HepG2 (cell line): ENCODE data around the gene DCTN1. TPM values are rescaled to one million over a fixed set of nuclear protein-coding genes. Genes with fewer than 3 reads are reported as not detected.

Source experiments
- ATAC-seq: fragments of 200-7000 bp; cut with Tn5 transposase; 3 replicates; pipeline ENCODE4 v1.9.1; 2020; ENCODE audit warnings: mild to moderate bottlenecking, moderate library complexity
- BruUV-seq: library from RNA; stranded (reverse); fragments of 400-500 nt; replicated peaks from 2 replicates; lab custom pipeline; 2021; lab: Mats Ljungman, UMichigan
- CTCF ChIA-PET: fragments of 300-600 bp; formaldehyde crosslinking; extraction: SDS; loops from one replicate; lab custom pipeline; 2021; ENCODE audit warnings: low total read pairs, inconsistent platforms, low intra/inter-chr PET ratio; lab: Yijun Ruan, JAX
- POLR2A ChIA-PET: fragments of 350-600 bp; sonication (Branson Sonifier 250); formaldehyde crosslinking; loops from one replicate; lab custom pipeline; 2020; ENCODE audit warnings: antibody characterized with exemption, inconsistent platforms; lab: Yijun Ruan, JAX
- DNase-seq: peaks from one replicate; pipeline ENCODE4 v3.0.0-alpha.2; 2015; ENCODE audit warnings: low spot score
- FAIRE-seq: peaks from 3 replicates; lab custom pipeline; 2011; peaks lifted over from hg19 to GRCh38; lab: Jason Lieb, UNC
- H2AFZ ChIP-seq: one replicate; pipeline ENCODE4 v1.6.1; 2011; ENCODE audit warnings: low read length, inconsistent platforms
- H3K27ac ChIP-seq: fragments of 300-600 bp; 3 replicates; pipeline ENCODE4 v1.8.0; 2011; ENCODE audit warnings: mixed run types, mild to moderate bottlenecking, mixed read lengths, low read length, inconsistent platforms; ENCODE audit not compliant: insufficient read depth; ENCODE audit errors: extremely low read length
- H3K27me3 ChIP-seq, 2 experiments: fragments of 200-600 bp in 1 of 2; 2 replicates in 1 of 2; 3 replicates in 1 of 2; pipeline versions ENCODE4 v1.6.0 to v1.8.0; 2011; ENCODE audit warnings: low read length in 2 of 2, mild to moderate bottlenecking in 2 of 2, moderate library complexity in 2 of 2, inconsistent platforms in 1 of 2; ENCODE audit not compliant: insufficient read depth in 2 of 2, control insufficient read depth in 1 of 2
- H3K36me3 ChIP-seq, 2 experiments: fragments of 200-600 bp in 1 of 2; replicated peaks in 1 of 2; 2 replicates in 1 of 2; 3 replicates in 1 of 2; pipeline versions ENCODE4 v1.5.1 to v1.8.0; 2011; ENCODE audit warnings: low read length in 2 of 2, inconsistent platforms in 1 of 2; ENCODE audit not compliant: insufficient read depth in 2 of 2, control insufficient read depth in 1 of 2
- H3K4me1 ChIP-seq: 2 replicates; pipeline ENCODE4 v1.5.1; 2012; ENCODE audit warnings: low read length, inconsistent platforms; ENCODE audit not compliant: insufficient read depth
- H3K4me2 ChIP-seq: 2 replicates; pipeline ENCODE4 v1.6.0; 2011; ENCODE audit warnings: low read depth, low read length, inconsistent platforms
- H3K4me3 ChIP-seq, 3 experiments: fragments of 200-600 bp in 1 of 3; sonication (generic), shearing (Covaris generic) in 1 of 3; replicated peaks in 1 of 3; 2 replicates each; pipeline ENCODE4 v1.5.1; 2011 to 2016; ENCODE audit warnings: low read length in 3 of 3, inconsistent platforms in 2 of 3, low read depth in 2 of 3, mild to moderate bottlenecking in 2 of 3, control low read depth in 1 of 3, mixed read lengths in 1 of 3; ENCODE audit not compliant: insufficient read depth in 1 of 3
- H3K79me2 ChIP-seq: one replicate; pipeline ENCODE4 v1.6.1; 2011; ENCODE audit warnings: low read length, inconsistent platforms; ENCODE audit not compliant: insufficient read depth
- H3K9ac ChIP-seq: 2 replicates; pipeline ENCODE4 v1.6.0; 2011; ENCODE audit warnings: mild to moderate bottlenecking, low read depth, low read length, inconsistent platforms; ENCODE audit not compliant: insufficient read depth
- H3K9me3 ChIP-seq: 2 replicates; pipeline ENCODE4 v1.5.1; 2012; ENCODE audit warnings: mild to moderate bottlenecking, low read length
- H4K20me1 ChIP-seq: 2 replicates; pipeline ENCODE4 v1.6.0; 2011; ENCODE audit warnings: inconsistent platforms, mild to moderate bottlenecking, low read length, moderate library complexity; ENCODE audit not compliant: insufficient read depth
- ARID2 ChIP-seq: sonication (generic); formaldehyde crosslinking; IDR thresholded peaks from 2 replicates; pipeline ENCODE4 v1.8.1; 2022; ENCODE audit warnings: mild to moderate bottlenecking, missing genetic modification reagents, borderline replicate concordance
- ATF3 ChIP-seq: sonication (generic); formaldehyde crosslinking; IDR thresholded peaks from 2 replicates; pipeline ENCODE4 v1.4.0; 2020; ENCODE audit warnings: missing genetic modification reagents
- BORCS8-MEF2B ChIP-seq: sonication (generic); formaldehyde crosslinking; IDR thresholded peaks from 2 replicates; pipeline ENCODE4 v1.8.0; 2022; ENCODE audit warnings: mild to moderate bottlenecking, missing genetic modification reagents
- ERF ChIP-seq: IDR thresholded peaks from 2 replicates; pipeline ENCODE4 v1.6.1; 2018; ENCODE audit warnings: missing biosample characterization, missing genetic modification reagents
- KLF15 ChIP-seq: sonication (generic); formaldehyde crosslinking; IDR thresholded peaks from 2 replicates; pipeline ENCODE4 v1.8.1; 2023; ENCODE audit warnings: borderline replicate concordance, mild to moderate bottlenecking, inconsistent platforms, missing genetic modification reagents, mixed read lengths
- RNF219 ChIP-seq: sonication (generic); formaldehyde crosslinking; IDR thresholded peaks from 2 replicates; pipeline ENCODE4 v1.5.0; 2020; ENCODE audit warnings: mild to moderate bottlenecking, missing genetic modification reagents
- SETDB1 ChIP-seq: sonication (generic); formaldehyde crosslinking; IDR thresholded peaks from 2 replicates; pipeline ENCODE4 v1.5.1; 2020; ENCODE audit warnings: missing genetic modification reagents, mild to moderate bottlenecking, borderline replicate concordance
- SNAI1 ChIP-seq: sonication (generic); formaldehyde crosslinking; IDR thresholded peaks from 2 replicates; pipeline ENCODE4 v1.5.0; 2020; ENCODE audit warnings: mild to moderate bottlenecking, missing genetic modification reagents, borderline replicate concordance
- XRCC5 ChIP-seq: fragments of 200-400 bp; formaldehyde crosslinking; optimal IDR thresholded peaks from 2 replicates; pipeline ENCODE3; 2017; ENCODE audit warnings: mild to moderate bottlenecking, low read length
- ZFP36L1 ChIP-seq: sonication (generic); formaldehyde crosslinking; IDR thresholded peaks from 2 replicates; pipeline ENCODE4 v1.8.0; 2022; ENCODE audit warnings: mild to moderate bottlenecking, missing genetic modification reagents, moderate library complexity
- ZNF652 ChIP-seq: IDR thresholded peaks from 2 replicates; pipeline ENCODE4 v1.6.1; 2016; ENCODE audit warnings: low read depth, borderline replicate concordance
- WGBS: methylation state at CpG from one replicate; pipeline ENCODE4 v1.1.6; 2017; ENCODE audit warnings: low lambda C conversion rate; 5-methylcytosine and 5-hydroxymethylcytosine counted together
- in situ Hi-C: cut with HindIII; loops from 2 replicates; pipeline ENCODE4 v1.10.0; 2017; ENCODE audit warnings: low pct_unique_long_range_greater_than_20kb; ENCODE audit not compliant: extremely low pct_ligation_motif_present
- intact Hi-C: fragments of 100-400 bp; cut with micrococcal nuclease; formaldehyde crosslinking; loops from one replicate; pipeline ENCODE4 v1.10.0; 2022; ENCODE audit not compliant: unreplicated experiment
- polyA plus RNA-seq, 8 experiments: library from polyadenylated mRNA; depleted of rRNA in 3 of 8; stranded (reverse) in 7 of 8; unstranded in 1 of 8; fragments of >200 nt; fragmentation: Illumina TruSeq in 4 of 8; extraction: Trizol in 4 of 8; gene quantifications; 2 replicates each; pipeline versions ENCODE4 v1.2.1 to v1.2.3, GENCODE V29; 2011 to 2016; ENCODE audit warnings: low read depth in 4 of 8, missing spikeins in 1 of 8, mixed read lengths in 1 of 8; ENCODE audit not compliant: insufficient read depth in 1 of 8
- total RNA-seq, 5 experiments: library from RNA; depleted of rRNA; stranded (reverse); fragments of >200 nt; fragmentation: Illumina TruSeq; extraction: Trizol; gene quantifications; 2 replicates each; pipeline ENCODE4 v1.2.3, GENCODE V29; 2016; ENCODE audit warnings: low read depth in 1 of 5

Gene DCTN1
- total and polyA plus RNA-seq, 2 of the 13 experiments (the other 11 are each of a cell fraction or from before 2014, with no cell fraction given) = 73.2 to 122 TPM

DNA sequence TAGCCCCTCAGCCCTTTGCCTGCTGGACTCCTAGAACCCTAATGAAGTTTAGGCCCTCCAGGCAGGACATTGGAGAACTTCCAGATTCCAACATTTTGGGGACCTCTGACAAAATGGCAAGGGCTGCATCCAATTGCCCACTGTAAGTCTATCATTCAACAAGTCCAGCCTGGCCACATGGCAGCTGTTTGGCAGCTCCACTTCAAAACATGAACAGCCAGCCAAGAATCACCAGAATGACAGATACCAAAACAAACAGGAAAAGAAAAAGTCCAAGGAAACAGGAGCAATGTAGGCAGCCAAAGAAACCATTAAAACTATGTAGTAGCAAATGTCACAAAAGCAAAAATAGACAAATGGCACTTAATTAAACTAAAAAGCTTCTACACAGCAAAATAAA is 62.4 kb downstream of the DCTN1 start (continued):
- TF ChIP-seq ZFP36L1 (CRISPR knock-in tag) (no peak), RNF219 (CRISPR knock-in tag) (no peak), SNAI1 (no peak), ERF (CRISPR knock-in tag) (no peak), ARID2 (CRISPR knock-in tag) (no peak), BORCS8-MEF2B (CRISPR knock-in tag) (no peak), XRCC5 (no peak), SETDB1 (CRISPR knock-in tag) (no peak), KLF15 (CRISPR knock-in tag) (no peak)

GRCh38 chr2:74316627-74317295 is 63.4 kb downstream of the DCTN1 start:
- CTCF ChIA-PET = no interaction called here
- H2AFZ ChIP-seq = no peak overlapping the region
- no peak overlapping the region for H3K4me2 ChIP-seq
- BruUV-seq = no TSS peak
- in situ Hi-C loops (no loop called here), intact Hi-C loops (no loop called here)
- H4K20me1 ChIP-seq = no peaks in the 10 kb centered on the region
- H3K9ac ChIP-seq = no peak overlapping the region
- peak; percentile 44 for FAIRE-seq
- H3K27me3 ChIP-seq = no peaks in the 10 kb centered on the region
- WGBS = 6% methylated on average over 6 of the region's 6 CpGs
- no peaks in the 10 kb centered on the region for H3K36me3 ChIP-seq
- H3K9me3 ChIP-seq = no peaks in the 10 kb centered on the region
- H3K27ac ChIP-seq = no peak overlapping the region
- TF ChIP-seq ATF3 (no peak), ZNF652 (CRISPR knock-in tag) (peak; percentile 79; the same call in 1 of the 2 replicates)
- TF ChIP-seq, all 625 proteins: peak for 1
- Histone ChIP-seq H3K79me2 (no peaks in the 10 kb centered on the region), H3K4me1 (peaks cover 14% of the 10 kb centered on the region; the same call in 1 of the 2 replicates), H3K4me3 (no peak overlapping the region)
- ATAC-seq (peak; percentile 79), DNase-seq (peak; percentile 17)
- POLR2A ChIA-PET = no interaction called here
